ENCODE results near the gene NTSR2. TPM values are rescaled to one million over a fixed set of nuclear protein-coding genes. Genes with fewer than 3 reads are reported as not detected.

NTSR2 gene
- total and polyA plus RNA-seq, 2 experiments from 2014 or later, result 0.10 TPM; not detected in 1

GRCh38 chr2:11717623-11718022 lies 47.6 kb upstream of the NTSR2 start:
- Histone ChIP-seq H3K27ac (ENCODE audit: low read depth) (no peak overlapping the region), H3K9me2 (ENCODE audit: insufficient read depth) (no peaks in the 10 kb centered on the region), H4K20me1 (replicated peaks; ENCODE audit: insufficient read depth) (no peaks in the 10 kb centered on the region), H3K27me3 (ENCODE audit: insufficient read depth) (no peaks in the 10 kb centered on the region), H3K4me3 (no peak overlapping the region), H3K4me2 (no peak overlapping the region), H3K4me1 (ENCODE audit: insufficient read depth) (no peaks in the 10 kb centered on the region), H3F3A (replicated peaks; ENCODE audit: low read depth) (no peaks in the 10 kb centered on the region), H2AFZ (no peak overlapping the region), H3K79me2 (replicated peaks; ENCODE audit: insufficient read depth) (no peaks in the 10 kb centered on the region), H3K36me3 (ENCODE audit: insufficient read depth) (no peaks in the 10 kb centered on the region)
- no peaks in the 10 kb centered on the region for H3K36me3 Mint-ChIP-seq (ENCODE audit: low read depth)
- H3K27ac Mint-ChIP-seq, result no peak overlapping the region
- DNase-seq (ENCODE audit: low spot score) (no peak), ATAC-seq (no peak)
- no peak overlapping the region for H3K4me3 Mint-ChIP-seq
- TF ChIP-seq CTCF (conservative IDR thresholded peaks at IDR 0.05; ENCODE audit: low read depth in 2 of 2) (no peak), REST (IDR thresholded peaks at IDR 0.05; ENCODE audit: unreplicated experiment) (no peak), ZNF331 (CRISPR knock-in tag; IDR thresholded peaks at IDR 0.05; ENCODE audit: low read depth) (no peak), JUNB (IDR thresholded peaks at IDR 0.05; ENCODE audit: unreplicated experiment) (no peak), ETS1 (IDR thresholded peaks at IDR 0.05) (no peak), CREB1 (CRISPR knock-in tag; IDR thresholded peaks at IDR 0.05; ENCODE audit: low read depth) (no peak), EZH2 (IDR thresholded peaks at IDR 0.05; ENCODE audit: low read depth, unreplicated experiment) (no peak), STAT1 (IDR thresholded peaks at IDR 0.05; ENCODE audit: unreplicated experiment) (no peak), NANOG (IDR thresholded peaks at IDR 0.05; ENCODE audit: borderline replicate concordance) (no peak), ZNF462 (CRISPR knock-in tag; IDR thresholded peaks at IDR 0.05) (no peak), ZNF114 (CRISPR knock-in tag; IDR thresholded peaks at IDR 0.05) (no peak), EZH2phosphoT487 (IDR thresholded peaks at IDR 0.05; ENCODE audit: unreplicated experiment) (no peak), POLR2AphosphoS5 (IDR thresholded peaks at IDR 0.05; ENCODE audit: low read depth) (no peak)
- H3K27me3 Mint-ChIP-seq (ENCODE audit: insufficient read depth, low read depth, poor library complexity), result no peaks in the 10 kb centered on the region
- H3K4me1 Mint-ChIP-seq, result peaks cover 8% of the 10 kb centered on the region
- H3K9me3 Mint-ChIP-seq, result no peaks in the 10 kb centered on the region
